KMS-11 (cell line): ENCODE results near the gene SALL2.

Source experiments
- H2AFZ ChIP-seq: fragments of 200-600 bp; sonication (generic); 2 replicates; pipeline ENCODE4 v1.6.1; 2016; ENCODE audit warnings: antibody characterized with exemption, mixed run types, low read depth
- H3K27ac ChIP-seq: fragments of 200-600 bp; sonication (generic); 2 replicates; pipeline ENCODE4 v1.6.1; 2016; ENCODE audit warnings: mild to moderate bottlenecking, mixed run types
- H3K27me3 ChIP-seq: fragments of 200-600 bp; sonication (generic); 2 replicates; pipeline ENCODE4 v1.6.1; 2017; ENCODE audit warnings: mild to moderate bottlenecking, low read depth, mixed run types, moderate library complexity; ENCODE audit not compliant: insufficient read depth
- H3K36me3 ChIP-seq: fragments of 200-600 bp; sonication (generic); 2 replicates; pipeline ENCODE4 v1.6.1; 2017; ENCODE audit warnings: mild to moderate bottlenecking, mixed run types; ENCODE audit not compliant: insufficient read depth
- H3K4me1 ChIP-seq: fragments of 200-600 bp; sonication (generic); 2 replicates; pipeline ENCODE4 v1.6.1; 2016; ENCODE audit warnings: mild to moderate bottlenecking, low read depth, mixed run types; ENCODE audit not compliant: poor library complexity, severe bottlenecking
- H3K4me2 ChIP-seq: fragments of 200-600 bp; sonication (generic); 2 replicates; pipeline ENCODE4 v1.7.0; 2016; ENCODE audit warnings: mild to moderate bottlenecking, mixed run types
- H3K4me3 ChIP-seq: fragments of 200-600 bp; sonication (generic); IDR thresholded peaks from 2 replicates; pipeline ENCODE4 v1.6.1; 2017; ENCODE audit warnings: low read depth, low read length, mixed read lengths; ENCODE audit not compliant: insufficient read depth
- H3K79me2 ChIP-seq: fragments of 200-600 bp; sonication (generic); 2 replicates; pipeline ENCODE4 v1.6.1; 2016; ENCODE audit warnings: low read depth, mixed run types; ENCODE audit not compliant: insufficient read depth
- H3K9ac ChIP-seq: fragments of 200-600 bp; sonication (generic); 2 replicates; pipeline ENCODE4 v1.6.1; 2016; ENCODE audit warnings: mild to moderate bottlenecking, mixed run types
- H4K20me1 ChIP-seq: fragments of 200-600 bp; sonication (generic); 2 replicates; pipeline ENCODE4 v1.6.1; 2016; ENCODE audit warnings: mild to moderate bottlenecking, mixed run types; ENCODE audit not compliant: insufficient read depth
- CTCF ChIP-seq: fragments of 200-600 bp; sonication (generic); conservative IDR thresholded peaks from 2 replicates; pipeline ENCODE4 v1.6.1; 2017; ENCODE audit warnings: low read depth, mild to moderate bottlenecking, antibody characterized with exemption, low read length, moderate library complexity, mixed read lengths

SALL2 gene

GRCh38 chr14:21529515-21529914, 3.4 kb upstream of the SALL2 start:
- no peaks in the 10 kb centered on the region for H4K20me1 ChIP-seq
- no peaks in the 10 kb centered on the region for H3K27me3 ChIP-seq
- H3K4me3 ChIP-seq: no peak overlapping the region
- H3K9ac ChIP-seq: no peak overlapping the region
- H3K79me2 ChIP-seq: no peaks in the 10 kb centered on the region
- no peaks in the 10 kb centered on the region for H3K36me3 ChIP-seq
- no peak overlapping the region for H3K27ac ChIP-seq
- no peak overlapping the region for H3K4me2 ChIP-seq
- no peak for TF ChIP-seq CTCF
- H3K4me1 ChIP-seq: peaks cover 5% of the 10 kb centered on the region
- H2AFZ ChIP-seq: no peak overlapping the region

GRCh38 chr14:21528381-21529348, 2.5 kb upstream of the SALL2 start:
- Histone ChIP-seq H3K36me3 (no peaks in the 10 kb centered on the region), H3K4me1 (peaks cover 5% of the 10 kb centered on the region), H3K27ac (no peak overlapping the region), H3K4me3 (no peak overlapping the region), H3K9ac (no peak overlapping the region), H3K4me2 (no peak overlapping the region), H3K27me3 (no peaks in the 10 kb centered on the region), H3K79me2 (no peaks in the 10 kb centered on the region), H4K20me1 (no peaks in the 10 kb centered on the region), H2AFZ (no peak overlapping the region)
- TF ChIP-seq CTCF: no peak

- no peak overlapping the region for H3K9ac ChIP-seq
- H3K27me3 ChIP-seq: no peaks in the 10 kb centered on the region
- H3K4me1 ChIP-seq: peaks cover 5% of the 10 kb centered on the region
- H3K4me2 ChIP-seq: no peak overlapping the region
- no peaks in the 10 kb centered on the region for H3K36me3 ChIP-seq
- H4K20me1 ChIP-seq: no peaks in the 10 kb centered on the region
- TF ChIP-seq CTCF: no peak
- H3K27ac ChIP-seq: no peak overlapping the region
- H3K79me2 ChIP-seq: no peaks in the 10 kb centered on the region
- no peak overlapping the region for H2AFZ ChIP-seq
- H3K4me3 ChIP-seq: no peak overlapping the region
These were observed 1.2 kb upstream of the SALL2 start for GRCh38 chr14:21527318-21527679.

- no peaks in the 10 kb centered on the region for H4K20me1 ChIP-seq
- no peaks in the 10 kb centered on the region for H3K27me3 ChIP-seq
- no peak overlapping the region for H3K4me3 ChIP-seq
- H3K79me2 ChIP-seq: no peaks in the 10 kb centered on the region
- peaks cover 5% of the 10 kb centered on the region for H3K4me1 ChIP-seq
- TF ChIP-seq CTCF: no peak
- no peak overlapping the region for H3K9ac ChIP-seq
- no peak overlapping the region for H3K27ac ChIP-seq
- H3K36me3 ChIP-seq: no peaks in the 10 kb centered on the region
- H3K4me2 ChIP-seq: no peak overlapping the region
- H2AFZ ChIP-seq: no peak overlapping the region
These were observed 649 bp upstream of the SALL2 start for GRCh38 chr14:21526672-21527317.
